Adrenal gland (tissue), 5 donors: ENCODE results near the gene LHX1.

Source experiments
- CTCF ChIP-seq, 6 experiments: fragments of 450-650 bp in 4 of 6; fragments of 200-600 bp in 2 of 6; sonication (generic) in 1 of 6; IDR thresholded peaks; 1 replicate in 5 of 6; 2 replicates in 1 of 6; pipeline versions ENCODE4 v1.5.1 to v1.8.0; 2016 to 2021; ENCODE audit warnings: antibody characterized with exemption in 6 of 6, mild to moderate bottlenecking in 2 of 6, moderate library complexity in 1 of 6
- POLR2A ChIP-seq, 2 donors: fragments of 450-650 bp; IDR thresholded peaks; one replicate each; pipeline ENCODE4 v1.6.1; 2017; ENCODE audit warnings: antibody characterized with exemption in 2 of 2, mild to moderate bottlenecking in 2 of 2, moderate library complexity in 1 of 2
- donor health status: DM: no; HTN: no; CAD: no.

DNA sequence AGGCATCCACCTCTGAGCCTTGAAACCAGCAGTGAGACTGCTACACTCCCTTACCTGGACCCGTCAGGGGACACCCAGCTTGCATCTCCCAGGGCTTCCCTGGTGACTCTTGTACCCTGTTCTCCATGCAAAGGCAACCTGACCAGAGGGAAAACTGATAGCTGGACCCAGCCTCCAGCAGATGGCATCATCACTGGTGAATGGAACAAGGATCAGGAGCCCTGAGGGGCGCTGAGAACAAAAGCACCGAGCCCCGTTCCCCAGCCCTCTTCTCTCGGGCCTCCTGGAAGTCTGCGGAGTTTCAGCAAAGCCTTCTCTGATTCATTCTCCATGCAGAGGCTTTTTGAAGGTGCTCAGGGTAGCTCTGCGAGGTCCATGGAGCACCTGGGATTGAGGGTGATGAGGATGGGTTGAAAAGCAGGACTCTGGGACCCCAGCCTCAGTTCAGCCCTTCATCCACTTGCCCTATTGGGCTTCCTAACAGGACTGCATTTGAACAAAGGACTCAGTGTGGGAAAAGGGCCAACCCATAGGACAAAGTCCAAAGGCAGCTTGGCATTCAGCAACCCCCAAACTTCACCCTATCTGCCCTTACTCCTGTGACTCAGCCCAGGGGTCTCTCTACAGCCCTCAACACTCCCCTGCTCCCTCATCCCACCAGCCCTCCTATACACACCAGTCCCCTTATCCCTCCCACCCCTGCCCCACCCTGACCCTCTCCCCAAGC, 45.0 kb upstream of the LHX1 start:
- TF ChIP-seq CTCF (IDR thresholded peaks at IDR 0.05) (no peak), POLR2A (IDR thresholded peaks at IDR 0.05) (no peak)
